Measurements from ENCODE around the gene NHLH2. TPM values are rescaled to one million over a fixed set of nuclear protein-coding genes. Genes with fewer than 3 reads are reported as not detected.

Gene NHLH2
- total and polyA plus RNA-seq, 10 of the 15 experiments (the other 5 are each of a cell fraction or from before 2014, with no cell fraction given): 0.01 to 0.08 (median 0.05) TPM; not detected in 6

- WGBS (ENCODE audit: insufficient coverage, insufficient replicate concordance, low lambda C conversion rate, missing lambda C conversion rate): 100% methylated on average over 1 of the region's 1 CpG
- no peak overlapping the region for H3K4me3 ChIP-seq
These were observed 27.2 kb downstream of the NHLH2 start for GRCh38 chr1:115813727-115814126.

GRCh38 chr1:115811140-115811828 is 29.6 kb downstream of the NHLH2 start:
- ATAC-seq (peak; percentile 34; the same call in 2 of the 3 replicates), DNase-seq (ENCODE audit: low read depth, low spot score) (no peak), FAIRE-seq (no peak)
- no peak overlapping the region for H3K27ac ChIP-seq (ENCODE audit: control insufficient read depth, insufficient read depth)
- H3K9ac ChIP-seq (ENCODE audit: control insufficient read depth, insufficient read depth, low read length): no peak overlapping the region
- no peaks in the 10 kb centered on the region for H3K79me2 ChIP-seq (ENCODE audit: control insufficient read depth, insufficient read depth, low read length)
- no TSS peak for BruUV-seq (replicated peaks)
- no peaks in the 10 kb centered on the region for H3K36me3 ChIP-seq (ENCODE audit: control insufficient read depth in 2 of 2, insufficient read depth in 2 of 2, low read length in 1 of 2)
- no peaks in the 10 kb centered on the region for H3K9me3 ChIP-seq (replicated peaks; ENCODE audit: control insufficient read depth, insufficient read depth, low read length)
- no peak overlapping the region for H3K4me2 ChIP-seq (ENCODE audit: control insufficient read depth, insufficient read depth)
- 54% methylated on average over 3 of the region's 3 CpGs for WGBS (ENCODE audit: insufficient coverage, insufficient replicate concordance, low lambda C conversion rate, missing lambda C conversion rate)
- no peaks in the 10 kb centered on the region; a peak in 2 of 4 replicates for H3K27me3 ChIP-seq (replicated peaks in 1 of 2; ENCODE audit: control insufficient read depth in 2 of 2, insufficient read depth in 2 of 2, low read length in 1 of 2)
- no peak overlapping the region for H2AFZ ChIP-seq (ENCODE audit: control insufficient read depth, low read depth, low read length)
- intact Hi-C loops (cut with micrococcal nuclease; ENCODE audit: unreplicated experiment): no loop called here
- CTCF ChIA-PET: interaction anchor here (0.9 to 11.4 kb wide), 5 partner anchors 14 to 209 kb away, joined by 4 to 132 read pairs (median 7); no protein-coding TSS in a partner anchor
- RAD21 ChIA-PET (ENCODE audit: unreplicated experiment): interaction anchor here (3.1 kb wide), 1 partner anchor 170 kb away, joined by 13 read pairs; no protein-coding TSS in a partner anchor
- no peak overlapping the region for H3K4me3 ChIP-seq
- in situ Hi-C loops (cut with MboI): no loop called here
- SMC1A ChIA-PET (ENCODE audit: uncharacterized antibody, unreplicated experiment): interaction anchor here (1.5 to 2.6 kb wide), 5 partner anchors 11 to 209 kb away, joined by 3 to 9 read pairs (median 4); no protein-coding TSS in a partner anchor
- H3K4me1 ChIP-seq (ENCODE audit: control insufficient read depth, insufficient read depth, low read length): no peaks in the 10 kb centered on the region
- POLR2A ChIA-PET: no interaction called here
- H4K20me1 ChIP-seq (ENCODE audit: control insufficient read depth, insufficient read depth): no peaks in the 10 kb centered on the region
- no peak for TF ChIP-seq DPF2 (IDR thresholded peaks at IDR 0.05)
- no peak for TF ChIP-seq E2F4 (IDR thresholded peaks at IDR 0.05; ENCODE audit: low read depth, low read length)
- TF ChIP-seq BHLHE40 (IDR thresholded peaks at IDR 0.05; ENCODE audit: borderline replicate concordance in 1 of 2, low read depth in 2 of 2, low read length in 1 of 2): no peak
- TF ChIP-seq ZNF384 (IDR thresholded peaks at IDR 0.05; ENCODE audit: borderline replicate concordance, low read depth, low read length): no peak
- no peak for TF ChIP-seq NBN (IDR thresholded peaks at IDR 0.05)
- TF ChIP-seq BCLAF1 (IDR thresholded peaks at IDR 0.05): no peak
- no peak for TF ChIP-seq ZNF274 (IDR thresholded peaks at IDR 0.05; ENCODE audit: insufficient read depth, insufficient read length)

More at GRCh38 chr1:115813727-115814126, 27.2 kb downstream of the NHLH2 start:
- H3K36me3 ChIP-seq (ENCODE audit: control insufficient read depth in 2 of 2, insufficient read depth in 2 of 2, low read length in 1 of 2): no peaks in the 10 kb centered on the region
- H3K4me1 ChIP-seq (ENCODE audit: control insufficient read depth, insufficient read depth, low read length): no peaks in the 10 kb centered on the region
- CTCF ChIA-PET: interaction anchor here (1.1 to 1.2 kb wide), 2 partner anchors 9 to 168 kb away, joined by 3 to 6 read pairs; no protein-coding TSS in a partner anchor
- H3K9me3 ChIP-seq (replicated peaks; ENCODE audit: control insufficient read depth, insufficient read depth, low read length): no peaks in the 10 kb centered on the region
- BruUV-seq (replicated peaks): no TSS peak
- no peak overlapping the region for H2AFZ ChIP-seq (ENCODE audit: control insufficient read depth, low read depth, low read length)
- SMC1A ChIA-PET (ENCODE audit: uncharacterized antibody, unreplicated experiment): no interaction called here
- H3K9ac ChIP-seq (ENCODE audit: control insufficient read depth, insufficient read depth, low read length): no peak overlapping the region
- DNase-seq (ENCODE audit: low read depth, low spot score) (no peak), FAIRE-seq (no peak), ATAC-seq (no peak)
- H3K27me3 ChIP-seq (replicated peaks in 1 of 2; ENCODE audit: control insufficient read depth in 2 of 2, insufficient read depth in 2 of 2, low read length in 1 of 2): no peaks in the 10 kb centered on the region; a peak in 1 of 4 replicates
- no peaks in the 10 kb centered on the region for H4K20me1 ChIP-seq (ENCODE audit: control insufficient read depth, insufficient read depth)
- in situ Hi-C loops (cut with MboI) (no loop called here), intact Hi-C loops (cut with micrococcal nuclease; ENCODE audit: unreplicated experiment) (no loop called here)
- H3K27ac ChIP-seq (ENCODE audit: control insufficient read depth, insufficient read depth): no peak overlapping the region
- H3K79me2 ChIP-seq (ENCODE audit: control insufficient read depth, insufficient read depth, low read length): no peaks in the 10 kb centered on the region
- TF ChIP-seq SMARCA5 (IDR thresholded peaks at IDR 0.05) (no peak), STAT1 (conservative IDR thresholded peaks at IDR 0.05) (no peak)
- RAD21 ChIA-PET (ENCODE audit: unreplicated experiment): no interaction called here
- POLR2A ChIA-PET: interaction anchor here (0.6 kb wide), 2 partner anchors 8 to 1778 kb away, joined by 3 read pairs; no protein-coding TSS in a partner anchor
- H3K4me2 ChIP-seq (ENCODE audit: control insufficient read depth, insufficient read depth): no peak overlapping the region

Measured in GM12878 (cell line).